ENCODE measurements around the gene UBA6.
A peak's percentile ranks its signal among the peaks of the same experiment; 100 is the strongest.

UBA6 gene

GRCh38 chr4:67685532-67685859 lies 15.5 kb downstream of the UBA6 start:
- Histone ChIP-seq H3K9ac (ENCODE audit: insufficient read length, low read depth) (no peak overlapping the region), H3K9me3 (ENCODE audit: insufficient read depth, low read length) (no peaks in the 10 kb centered on the region), H3K27me3 (ENCODE audit: insufficient read depth, insufficient read length) (no peaks in the 10 kb centered on the region), H3K4me1 (ENCODE audit: insufficient read depth, insufficient read length) (no peaks in the 10 kb centered on the region), H3K4me3 (ENCODE audit: insufficient read length, low read depth) (no peak overlapping the region), H3K36me3 (ENCODE audit: insufficient read depth, insufficient read length, low read length) (peaks cover 16% of the 10 kb centered on the region)
- no peak for DNase-seq (ENCODE audit: low read depth, low spot score)
- TF ChIP-seq ZNF274 (IDR thresholded peaks at IDR 0.05; ENCODE audit: low read depth, low read length): no peak
- TF ChIP-seq YY1 (IDR thresholded peaks at IDR 0.05; ENCODE audit: insufficient read depth, insufficient read length): no peak
- TF ChIP-seq SUZ12 (IDR thresholded peaks at IDR 0.05; ENCODE audit: extremely low read depth, insufficient read depth, insufficient read length): no peak

DNA sequence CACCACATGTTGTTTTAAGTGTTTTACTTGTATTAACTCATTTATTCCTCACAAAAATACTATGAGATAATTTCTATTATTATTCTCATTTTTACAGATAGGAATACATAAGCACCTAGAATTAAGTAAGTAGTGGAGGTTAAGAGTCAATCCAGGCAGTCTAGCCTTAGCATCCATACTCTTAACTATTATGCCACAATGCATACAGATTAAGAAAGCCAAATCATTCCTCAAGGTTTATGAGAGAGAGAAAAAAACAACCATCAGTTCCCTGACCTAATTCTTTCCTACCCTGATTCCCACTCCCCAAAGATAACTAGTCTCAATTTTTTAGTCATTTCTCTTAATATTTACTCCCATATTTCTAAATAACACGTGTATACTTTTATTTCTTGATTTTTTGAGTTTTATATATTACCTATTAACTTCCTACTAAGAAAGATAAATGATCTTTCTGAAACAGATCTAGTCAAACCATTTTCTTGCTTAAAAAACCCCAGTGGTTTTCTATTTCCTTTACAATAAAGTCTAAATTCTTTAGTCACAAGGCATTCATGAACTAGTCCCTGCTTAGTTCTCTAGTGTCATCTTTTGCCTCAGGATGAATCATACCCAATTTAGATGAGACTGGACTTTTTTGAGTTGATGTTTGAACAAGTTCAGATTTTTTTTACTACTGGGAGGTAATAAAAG lies 16.0 kb downstream of the UBA6 start:
- no peaks in the 10 kb centered on the region for H3K27me3 ChIP-seq (ENCODE audit: insufficient read depth, insufficient read length)
- peaks cover 19% of the 10 kb centered on the region for H3K36me3 ChIP-seq (ENCODE audit: insufficient read depth, insufficient read length, low read length)
- no peak for DNase-seq (ENCODE audit: low read depth, low spot score)
- H3K4me3 ChIP-seq (ENCODE audit: insufficient read length, low read depth): no peak overlapping the region
- H3K9me3 ChIP-seq (ENCODE audit: insufficient read depth, low read length): no peaks in the 10 kb centered on the region
- H3K4me1 ChIP-seq (ENCODE audit: insufficient read depth, insufficient read length): no peaks in the 10 kb centered on the region
- TF ChIP-seq ZNF274 (IDR thresholded peaks at IDR 0.05; ENCODE audit: low read depth, low read length): no peak
- TF ChIP-seq YY1 (IDR thresholded peaks at IDR 0.05; ENCODE audit: insufficient read depth, insufficient read length): no peak
- TF ChIP-seq SUZ12 (IDR thresholded peaks at IDR 0.05; ENCODE audit: extremely low read depth, insufficient read depth, insufficient read length): no peak
- H3K9ac ChIP-seq (ENCODE audit: insufficient read length, low read depth): no peak overlapping the region

DNA sequence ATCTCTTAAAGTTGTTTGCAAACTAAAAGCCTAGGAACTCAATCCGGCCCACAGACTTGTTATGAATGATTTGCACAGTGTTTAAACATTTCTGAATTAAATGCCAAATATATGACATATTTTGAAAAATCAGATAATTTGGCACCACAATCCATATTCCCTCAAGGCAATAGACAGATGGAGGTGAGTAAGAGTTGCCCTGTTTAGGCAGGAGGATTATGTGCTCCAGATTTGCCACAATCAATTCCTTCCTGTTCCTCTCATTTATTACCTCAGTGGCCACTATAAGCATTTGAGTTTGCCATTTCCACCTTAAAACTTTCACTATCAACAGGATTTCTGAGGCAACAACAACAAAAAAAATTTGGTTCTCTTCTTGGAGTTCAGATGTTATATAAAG lies 18.7 kb downstream of the UBA6 start:
- H3K4me3 ChIP-seq (ENCODE audit: insufficient read length, low read depth): no peak overlapping the region
- peaks cover 34% of the 10 kb centered on the region for H3K36me3 ChIP-seq (ENCODE audit: insufficient read depth, insufficient read length, low read length)
- H3K27me3 ChIP-seq (ENCODE audit: insufficient read depth, insufficient read length): no peaks in the 10 kb centered on the region
- H3K4me1 ChIP-seq (ENCODE audit: insufficient read depth, insufficient read length): no peaks in the 10 kb centered on the region
- no peak overlapping the region for H3K9ac ChIP-seq (ENCODE audit: insufficient read length, low read depth)
- DNase-seq (ENCODE audit: low read depth, low spot score): no peak
- TF ChIP-seq SUZ12 (IDR thresholded peaks at IDR 0.05; ENCODE audit: extremely low read depth, insufficient read depth, insufficient read length) (no peak), YY1 (IDR thresholded peaks at IDR 0.05; ENCODE audit: insufficient read depth, insufficient read length) (no peak)
- no peaks in the 10 kb centered on the region for H3K9me3 ChIP-seq (ENCODE audit: insufficient read depth, low read length)

GRCh38 chr4:67680581-67681222 lies 20.3 kb downstream of the UBA6 start:
- Histone ChIP-seq H3K27me3 (ENCODE audit: insufficient read depth, insufficient read length) (no peaks in the 10 kb centered on the region), H3K36me3 (ENCODE audit: insufficient read depth, insufficient read length, low read length) (peaks cover 41% of the 10 kb centered on the region), H3K9me3 (ENCODE audit: insufficient read depth, low read length) (no peaks in the 10 kb centered on the region), H3K4me1 (ENCODE audit: insufficient read depth, insufficient read length) (no peaks in the 10 kb centered on the region), H3K9ac (ENCODE audit: insufficient read length, low read depth) (no peak overlapping the region), H3K4me3 (ENCODE audit: insufficient read length, low read depth) (no peak overlapping the region)
- TF ChIP-seq YY1 (IDR thresholded peaks at IDR 0.05; ENCODE audit: insufficient read depth, insufficient read length) (no peak), ZNF274 (IDR thresholded peaks at IDR 0.05; ENCODE audit: low read depth, low read length) (no peak), SUZ12 (IDR thresholded peaks at IDR 0.05; ENCODE audit: extremely low read depth, insufficient read depth, insufficient read length) (no peak)
- no peak for DNase-seq (ENCODE audit: low read depth, low spot score)

DNA sequence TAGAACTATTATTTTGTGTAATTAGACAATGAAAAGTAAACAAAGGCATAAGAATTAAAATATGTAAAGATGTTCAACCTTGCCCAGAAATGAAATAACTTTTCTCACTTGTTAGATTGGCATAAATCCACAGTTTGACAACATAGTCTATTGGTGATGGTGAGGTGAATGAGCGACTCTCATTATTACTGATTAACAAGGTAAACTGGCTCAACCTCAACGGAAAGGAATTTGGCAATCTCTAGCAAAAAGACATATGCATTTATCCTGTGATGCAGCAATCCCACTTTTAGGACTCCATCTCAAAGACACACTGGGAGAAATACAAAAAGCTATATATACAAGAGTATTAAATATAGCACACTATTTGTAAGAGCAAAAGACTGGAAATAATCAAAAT lies 22.3 kb downstream of the UBA6 start:
- TF ChIP-seq YY1 (IDR thresholded peaks at IDR 0.05; ENCODE audit: insufficient read depth, insufficient read length) (no peak), SUZ12 (IDR thresholded peaks at IDR 0.05; ENCODE audit: extremely low read depth, insufficient read depth, insufficient read length) (no peak), ZNF274 (IDR thresholded peaks at IDR 0.05; ENCODE audit: low read depth, low read length) (no peak)
- no peaks in the 10 kb centered on the region for H3K27me3 ChIP-seq (ENCODE audit: insufficient read depth, insufficient read length)
- no peak overlapping the region for H3K4me3 ChIP-seq (ENCODE audit: insufficient read length, low read depth)
- DNase-seq (ENCODE audit: low read depth, low spot score): no peak
- no peaks in the 10 kb centered on the region for H3K9me3 ChIP-seq (ENCODE audit: insufficient read depth, low read length)
- H3K4me1 ChIP-seq (ENCODE audit: insufficient read depth, insufficient read length): no peaks in the 10 kb centered on the region
- H3K9ac ChIP-seq (ENCODE audit: insufficient read length, low read depth): no peak overlapping the region
- peaks cover 50% of the 10 kb centered on the region for H3K36me3 ChIP-seq (ENCODE audit: insufficient read depth, insufficient read length, low read length)

GRCh38 chr4:67674098-67674497 lies 26.9 kb downstream of the UBA6 start:
- TF ChIP-seq SUZ12 (IDR thresholded peaks at IDR 0.05; ENCODE audit: extremely low read depth, insufficient read depth, insufficient read length): no peak
- TF ChIP-seq ZNF274 (IDR thresholded peaks at IDR 0.05; ENCODE audit: low read depth, low read length): no peak
- TF ChIP-seq YY1 (IDR thresholded peaks at IDR 0.05; ENCODE audit: insufficient read depth, insufficient read length): no peak
- peaks cover 69% of the 10 kb centered on the region for H3K36me3 ChIP-seq (ENCODE audit: insufficient read depth, insufficient read length, low read length)
- peak; percentile 3 for DNase-seq (ENCODE audit: low read depth, low spot score)

GRCh38 chr4:67668315-67668714 lies 32.6 kb downstream of the UBA6 start:
- Histone ChIP-seq H3K36me3 (ENCODE audit: insufficient read depth, insufficient read length, low read length) (peaks cover 81% of the 10 kb centered on the region), H3K4me1 (ENCODE audit: insufficient read depth, insufficient read length) (no peaks in the 10 kb centered on the region), H3K9me3 (ENCODE audit: insufficient read depth, low read length) (no peaks in the 10 kb centered on the region), H3K4me3 (ENCODE audit: insufficient read length, low read depth) (no peak overlapping the region), H3K27me3 (ENCODE audit: insufficient read depth, insufficient read length) (no peaks in the 10 kb centered on the region), H3K9ac (ENCODE audit: insufficient read length, low read depth) (no peak overlapping the region)
- DNase-seq (ENCODE audit: low read depth, low spot score): no peak
- no peak for TF ChIP-seq YY1 (IDR thresholded peaks at IDR 0.05; ENCODE audit: insufficient read depth, insufficient read length)
- TF ChIP-seq ZNF274 (IDR thresholded peaks at IDR 0.05; ENCODE audit: low read depth, low read length): no peak

More at GRCh38 chr4:67674098-67674497, 26.9 kb downstream of the UBA6 start:
- H3K4me1 ChIP-seq (ENCODE audit: insufficient read depth, insufficient read length): no peaks in the 10 kb centered on the region
- H3K9ac ChIP-seq (ENCODE audit: insufficient read length, low read depth): no peak overlapping the region
- H3K9me3 ChIP-seq (ENCODE audit: insufficient read depth, low read length): no peaks in the 10 kb centered on the region
- no peak overlapping the region for H3K4me3 ChIP-seq (ENCODE audit: insufficient read length, low read depth)
- no peaks in the 10 kb centered on the region for H3K27me3 ChIP-seq (ENCODE audit: insufficient read depth, insufficient read length)

All from NT2/D1 (cell line).